Fibroblast of the aortic adventitia (primary cell): ENCODE data around the gene CYTH3. TPM values are rescaled to one million over a fixed set of nuclear protein-coding genes. Genes with fewer than 3 reads are reported as not detected.

Experiments used
- DNase-seq: peaks from one replicate; pipeline ENCODE4 v3.0.0-alpha.2; 2010; ENCODE audit warnings: low read depth
- H3K4me3 ChIP-seq: 2 replicates; pipeline ENCODE4 v1.5.1; 2011; ENCODE audit warnings: low read depth, mild to moderate bottlenecking, control low read depth, low read length, moderate library complexity
- CTCF ChIP-seq: IDR thresholded peaks from 2 replicates; pipeline ENCODE4 v1.5.1; 2011; ENCODE audit warnings: mild to moderate bottlenecking, low read length, control low read depth, inconsistent platforms; ENCODE audit not compliant: insufficient read depth
- small RNA-seq: library from RNA; depleted of rRNA; stranded (forward); fragments of <200 nt; gene quantifications from one replicate; pipeline ENCODE3, GENCODE V24; 2012
- total RNA-seq: library from RNA; depleted of rRNA; stranded (reverse); fragments of >200 nt; gene quantifications from 2 replicates; pipeline ENCODE4 v1.2.3, GENCODE V29; 2012; ENCODE audit warnings: low replicate concordance

CYTH3 gene
- total RNA-seq, 1 donor, result 27.1 TPM

GRCh38 chr7:6116211-6116610 lies 156.2 kb downstream of the CYTH3 start:
- DNase-seq, result no peak
- H3K4me3 ChIP-seq, result no peak overlapping the region
- no peak for TF ChIP-seq CTCF

Small RNA genes within 50 kb of the gene (small RNA-seq; reads per million reads assigned to genes)
- not detected for gene RF00019

Other genes starting within 250 kb of the CYTH3 start
- not detected in 2 replicates for gene ANKRD61, start 241.2 kb downstream of the CYTH3 start, total RNA-seq
- gene EIF2AK1, start 213.4 kb downstream of the CYTH3 start, total RNA-seq, result 71.2 and 126 TPM in 2 replicates
- gene USP42, start 167.7 kb downstream of the CYTH3 start, total RNA-seq, result 5.0 and 7.1 TPM in 2 replicates
- 21.8 and 22.2 TPM in 2 replicates for gene FAM220A, start 76.3 kb upstream of the CYTH3 start, total RNA-seq
- gene RAC1, start 101.9 kb upstream of the CYTH3 start, total RNA-seq, result 71.3 and 97.5 TPM in 2 replicates
- 21.4 and 38.3 TPM in 2 replicates for gene DAGLB, start 175.3 kb upstream of the CYTH3 start, total RNA-seq
- 57.0 and 434 TPM in 2 replicates for gene KDELR2, start 211.5 kb upstream of the CYTH3 start, total RNA-seq